Subcutaneous abdominal adipose tissue (tissue), 5 donors: ENCODE measurements around the gene CLDN24.
A peak's percentile ranks its signal among the peaks of the same experiment; 100 is the strongest.

ENCODE experiments used
- H3K27ac ChIP-seq: one replicate; pipeline ENCODE4 v1.7.0; 2013; ENCODE audit warnings: low read depth, mild to moderate bottlenecking, inconsistent platforms, low read length, moderate library complexity
- H3K27me3 ChIP-seq, 5 donors: one replicate each; pipeline ENCODE4 v1.7.0; 2013; ENCODE audit warnings: low read length in 5 of 5, inconsistent platforms in 1 of 5; ENCODE audit not compliant: control insufficient read depth in 5 of 5, insufficient read depth in 4 of 5
- H3K36me3 ChIP-seq, 5 donors: one replicate each; pipeline ENCODE4 v1.7.0; 2013; ENCODE audit warnings: low read length in 5 of 5; ENCODE audit not compliant: control insufficient read depth in 5 of 5, insufficient read depth in 5 of 5
- H3K4me1 ChIP-seq, 5 donors: one replicate each; pipeline ENCODE4 v1.7.0; 2013; ENCODE audit warnings: low read length in 5 of 5, mild to moderate bottlenecking in 3 of 5, moderate library complexity in 1 of 5; ENCODE audit not compliant: control insufficient read depth in 5 of 5, insufficient read depth in 5 of 5
- H3K4me3 ChIP-seq, 5 donors: one replicate each; pipeline ENCODE4 v1.7.0; 2013; ENCODE audit warnings: low read length in 5 of 5, low read depth in 1 of 5
- H3K9ac ChIP-seq, 5 donors: one replicate each; pipeline ENCODE4 v1.7.0; 2013; ENCODE audit warnings: low read length in 5 of 5, mild to moderate bottlenecking in 4 of 5, moderate library complexity in 3 of 5
- H3K9me3 ChIP-seq, 5 donors: one replicate each; pipeline ENCODE4 v1.7.0; 2013; ENCODE audit warnings: low read length in 5 of 5; ENCODE audit not compliant: control insufficient read depth in 5 of 5
- donor health status: healthy.
- donor health status: healthy.
- donor health status: healthy.
- donor health status: healthy.
- donor health status: healthy.

CLDN24 gene

DNA sequence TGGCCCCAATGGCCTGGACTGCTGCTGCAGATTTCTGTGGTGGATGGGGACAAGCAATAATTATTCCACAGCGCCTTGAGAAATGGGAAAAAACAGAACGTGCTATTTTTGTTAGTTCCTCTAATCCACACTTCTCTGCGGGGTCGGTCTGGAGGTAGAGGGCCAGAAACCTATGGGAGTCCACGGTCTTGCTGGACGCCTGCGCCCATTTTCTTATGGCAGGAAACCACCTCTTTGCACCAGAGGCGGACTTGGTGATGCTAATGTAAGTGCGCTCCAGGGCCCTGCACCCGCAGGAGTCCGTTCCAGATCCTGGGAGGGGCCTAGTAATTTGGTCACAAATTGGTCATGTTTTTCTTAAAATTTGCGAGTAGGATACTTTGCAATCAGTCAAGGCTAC lies 25.9 kb upstream of the CLDN24 start:
- Histone ChIP-seq H3K27me3 (peaks cover 0 to 3% (median 0%) of the 10 kb centered on the region in 5 donors), H3K4me1 (peaks cover 0 to 32% (median 7%) of the 10 kb centered on the region in 5 donors), H3K9me3 (no peaks in the 10 kb centered on the region), H3K27ac (no peak overlapping the region), H3K9ac (no peak overlapping the region), H3K4me3 (peak overlapping the region in 1 of 5 donors; percentile 17), H3K36me3 (no peaks in the 10 kb centered on the region)

DNA sequence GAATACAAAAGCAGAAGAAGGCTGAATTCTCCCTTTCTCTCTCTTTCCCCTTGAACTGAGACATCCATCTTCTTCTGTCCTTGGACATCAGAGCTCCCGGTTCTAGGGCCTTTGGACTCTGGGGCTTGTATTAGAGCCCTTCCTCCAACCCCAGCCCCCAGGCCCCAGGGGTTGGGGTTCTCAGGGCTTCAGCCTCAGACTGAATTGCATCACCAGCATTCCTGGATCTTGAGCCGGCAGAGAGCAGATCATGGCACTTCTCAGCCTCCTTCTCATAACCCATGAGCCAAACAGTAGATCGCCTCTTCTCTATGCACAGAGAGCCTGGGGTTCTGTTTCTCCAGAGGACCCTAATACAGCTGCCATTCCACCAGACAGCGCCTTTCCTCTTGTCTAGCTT lies 25.3 kb upstream of the CLDN24 start:
- Histone ChIP-seq H3K27me3 (peaks cover 0 to 3% (median 0%) of the 10 kb centered on the region in 5 donors), H3K4me1 (peaks cover 0 to 37% (median 11%) of the 10 kb centered on the region in 5 donors), H3K36me3 (no peaks in the 10 kb centered on the region), H3K4me3 (no peak overlapping the region), H3K27ac (no peak overlapping the region), H3K9ac (no peak overlapping the region), H3K9me3 (no peaks in the 10 kb centered on the region)

DNA sequence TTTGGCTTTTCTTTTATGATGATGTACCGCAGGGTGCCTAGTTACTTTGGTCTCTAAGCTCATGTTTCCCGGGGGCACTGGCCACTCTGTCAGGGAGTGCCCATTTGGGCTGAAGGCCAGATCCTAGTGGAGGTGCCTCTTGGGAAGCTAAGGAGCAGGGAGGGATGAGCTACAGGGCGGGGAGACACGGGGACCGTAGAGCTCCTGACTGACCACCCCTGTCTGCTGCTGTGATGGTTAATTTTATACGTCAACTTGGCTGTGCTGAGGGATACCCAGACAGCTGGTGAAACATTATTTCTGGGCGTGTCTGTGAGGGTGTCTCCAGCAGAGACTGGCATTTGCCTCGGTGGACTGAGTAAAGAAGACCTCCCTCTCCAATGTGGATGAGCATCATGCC lies 24.9 kb upstream of the CLDN24 start:
- H3K27ac ChIP-seq = no peak overlapping the region
- H3K4me1 ChIP-seq = peaks cover 0 to 39% (median 11%) of the 10 kb centered on the region in 5 donors
- no peak overlapping the region for H3K9ac ChIP-seq
- no peaks in the 10 kb centered on the region for H3K36me3 ChIP-seq
- no peaks in the 10 kb centered on the region for H3K9me3 ChIP-seq
- H3K4me3 ChIP-seq = no peak overlapping the region
- peaks cover 0 to 3% (median 0%) of the 10 kb centered on the region in 5 donors for H3K27me3 ChIP-seq

DNA sequence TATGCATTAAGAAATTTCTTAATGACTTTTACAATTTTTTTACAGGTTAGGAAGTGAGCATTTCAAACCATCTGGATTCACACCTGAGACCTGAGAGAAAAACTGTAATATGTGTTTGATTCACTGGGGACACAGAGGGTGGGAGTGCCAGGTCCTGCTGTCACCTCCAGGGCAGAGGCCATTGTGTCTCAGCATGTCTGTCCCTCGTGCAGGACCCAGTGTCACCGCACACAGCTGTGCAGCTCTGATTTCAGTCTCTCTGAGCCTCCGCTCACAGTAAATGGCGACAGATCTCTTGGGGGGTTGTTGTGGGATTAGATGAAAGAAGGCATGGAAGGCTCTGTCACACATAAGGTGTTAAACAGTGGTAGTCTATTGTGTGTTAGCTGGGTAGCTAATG lies 23.0 kb upstream of the CLDN24 start:
- no peak overlapping the region for H3K4me3 ChIP-seq
- no peak overlapping the region for H3K9ac ChIP-seq
- H3K9me3 ChIP-seq = no peaks in the 10 kb centered on the region
- no peak overlapping the region for H3K27ac ChIP-seq
- no peaks in the 10 kb centered on the region for H3K36me3 ChIP-seq
- H3K4me1 ChIP-seq = peaks cover 0 to 32% (median 11%) of the 10 kb centered on the region in 5 donors
- H3K27me3 ChIP-seq = peaks cover 0 to 3% (median 0%) of the 10 kb centered on the region in 5 donors

DNA sequence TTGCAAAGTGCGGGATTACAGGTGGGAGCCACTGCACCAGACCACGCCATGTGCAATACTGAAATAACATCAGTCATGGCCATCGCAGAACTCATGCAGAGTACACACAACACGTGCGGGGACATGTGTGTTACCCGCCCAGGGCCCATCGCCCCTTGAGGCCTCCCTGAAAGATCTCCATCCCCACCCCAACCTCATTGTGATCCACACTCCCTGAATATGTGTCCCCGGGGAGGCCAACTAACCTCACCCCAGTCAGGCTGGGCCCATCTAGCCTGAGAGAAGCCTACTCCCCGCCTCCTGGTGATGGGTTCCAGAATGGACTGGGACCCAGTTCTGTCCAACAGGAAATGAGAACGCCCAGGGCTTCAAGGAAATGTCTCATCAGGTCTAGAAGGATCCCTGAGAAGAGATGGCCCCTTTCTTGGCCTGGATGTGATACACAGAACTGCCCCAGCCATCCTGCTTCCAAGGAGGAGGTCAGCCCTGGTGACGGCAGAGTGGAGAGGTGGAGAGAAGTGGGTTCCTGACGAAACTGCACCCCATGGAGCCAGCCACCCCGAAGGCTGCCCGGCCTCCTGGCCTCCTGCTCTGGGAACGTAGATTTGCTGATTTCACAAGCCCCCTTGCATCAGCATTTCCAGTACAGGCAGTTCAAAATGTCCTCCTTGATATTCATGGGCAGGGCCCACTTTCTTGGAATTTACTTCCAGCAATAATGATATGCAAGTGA lies 22.5 kb upstream of the CLDN24 start:
- peaks cover 0 to 3% (median 0%) of the 10 kb centered on the region in 5 donors for H3K27me3 ChIP-seq
- peaks cover 0 to 31% (median 11%) of the 10 kb centered on the region in 5 donors for H3K4me1 ChIP-seq

DNA sequence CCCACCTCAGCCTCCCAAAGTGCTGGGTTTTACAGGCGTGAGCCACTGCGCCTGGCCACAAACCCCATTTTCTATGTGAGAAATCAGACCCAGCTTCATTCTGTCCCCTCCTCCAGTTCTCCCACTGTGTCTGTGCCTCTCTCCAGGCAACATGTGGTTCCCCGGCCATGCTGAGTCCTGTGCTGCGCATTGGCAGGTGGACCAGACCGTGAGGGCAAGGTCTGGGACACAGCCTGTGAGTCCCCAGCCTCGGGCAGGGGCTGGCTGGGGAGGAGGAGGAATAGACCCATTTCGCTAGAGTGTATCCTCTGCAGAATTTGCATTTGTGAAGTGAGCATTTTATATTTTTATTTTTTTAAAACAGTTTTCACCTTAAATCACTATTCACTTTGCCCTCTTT lies 21.5 kb upstream of the CLDN24 start:
- peaks cover 0 to 28% (median 11%) of the 10 kb centered on the region in 5 donors for H3K4me1 ChIP-seq

More for the DNA sequence above, 22.5 kb upstream of the CLDN24 start:
- Histone ChIP-seq H3K27ac (no peak overlapping the region), H3K36me3 (no peaks in the 10 kb centered on the region), H3K4me3 (no peak overlapping the region), H3K9ac (no peak overlapping the region), H3K9me3 (no peaks in the 10 kb centered on the region)

DNA sequence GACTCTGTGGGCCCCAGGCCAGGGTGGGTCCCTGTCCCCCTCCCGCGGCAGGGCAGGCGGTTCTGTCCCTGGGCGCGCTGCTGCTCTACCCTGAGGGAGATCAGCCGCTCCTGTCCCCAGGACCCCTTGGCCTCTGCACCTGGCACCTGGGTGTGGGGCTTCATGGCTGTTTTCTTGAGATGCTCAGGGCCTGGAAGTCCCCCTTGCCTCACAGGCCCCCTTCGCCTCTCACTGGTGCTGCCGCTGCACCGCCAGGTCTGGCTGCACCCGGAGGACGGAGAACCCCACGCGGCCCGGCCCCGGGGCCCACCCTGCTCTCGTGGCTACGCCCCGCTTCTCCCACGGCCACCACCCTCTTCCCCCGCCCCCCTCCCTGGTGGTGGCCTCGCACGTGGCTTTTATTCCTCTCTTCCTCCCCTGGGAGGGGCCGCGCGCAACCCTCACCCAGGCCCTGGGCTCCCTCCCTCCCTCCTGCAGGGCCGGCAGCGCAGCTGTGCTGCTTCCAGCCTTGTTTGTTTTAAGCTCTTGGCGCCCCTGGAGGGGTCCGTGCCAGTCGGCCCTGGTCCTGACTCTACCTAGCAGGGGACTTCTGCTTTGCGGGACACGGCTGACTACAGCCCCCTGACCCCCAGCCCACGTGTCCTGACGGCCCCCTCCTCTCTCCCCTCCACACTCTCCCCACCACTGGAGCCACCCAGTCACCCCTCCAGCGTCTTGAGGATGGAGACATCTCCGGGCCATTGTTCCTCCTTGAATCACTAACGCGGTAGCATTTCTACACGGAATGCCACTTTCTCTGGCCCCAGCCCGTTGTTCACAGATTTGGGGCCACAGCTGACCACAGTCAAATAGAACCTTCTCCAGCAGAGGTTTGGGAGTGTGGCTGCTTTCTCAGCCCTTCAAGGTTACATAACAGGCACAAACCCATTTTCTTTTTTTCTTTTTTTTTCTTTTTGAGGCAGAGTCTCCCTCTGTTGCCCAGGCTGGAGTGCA lies 20.6 kb upstream of the CLDN24 start:
- peak overlapping the region in 1 of 5 donors; percentile 17 for H3K9ac ChIP-seq
- no peaks in the 10 kb centered on the region for H3K9me3 ChIP-seq
- no peak overlapping the region for H3K27ac ChIP-seq
- peak overlapping the region in 1 of 5 donors; percentile 40 for H3K4me3 ChIP-seq
- peaks cover 0 to 3% (median 0%) of the 10 kb centered on the region in 5 donors for H3K27me3 ChIP-seq
- peaks cover 0 to 19% (median 10%) of the 10 kb centered on the region in 5 donors for H3K4me1 ChIP-seq
- no peaks in the 10 kb centered on the region for H3K36me3 ChIP-seq

More for the DNA sequence above, 21.5 kb upstream of the CLDN24 start:
- Histone ChIP-seq H3K27me3 (peaks cover 0 to 3% (median 0%) of the 10 kb centered on the region in 5 donors), H3K36me3 (no peaks in the 10 kb centered on the region), H3K4me3 (no peak overlapping the region), H3K27ac (no peak overlapping the region), H3K9ac (no peak overlapping the region), H3K9me3 (no peaks in the 10 kb centered on the region)

DNA sequence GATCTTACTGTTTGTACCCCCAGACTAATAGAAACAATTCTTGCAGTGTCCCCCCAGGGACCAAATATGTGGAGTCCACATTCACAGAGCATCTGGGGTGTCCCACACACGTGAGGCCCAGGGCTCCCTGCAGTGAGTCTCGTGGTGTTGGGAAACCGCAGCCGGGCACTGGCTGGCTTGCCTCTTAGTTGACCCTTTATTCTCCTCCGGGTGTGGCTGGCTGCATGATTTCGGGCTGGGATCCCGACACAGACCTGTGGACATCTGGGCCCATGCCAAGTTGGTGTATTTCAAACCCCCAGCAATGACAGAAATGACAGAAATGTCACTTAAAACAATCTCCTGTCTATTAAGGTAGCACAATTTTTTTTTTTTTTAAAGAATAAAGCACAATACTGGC lies 15.6 kb upstream of the CLDN24 start:
- Histone ChIP-seq H3K9me3 (no peaks in the 10 kb centered on the region), H3K36me3 (no peaks in the 10 kb centered on the region), H3K4me3 (no peak overlapping the region), H3K27me3 (no peaks in the 10 kb centered on the region), H3K4me1 (peaks cover 0 to 9% (median 7%) of the 10 kb centered on the region in 5 donors), H3K27ac (no peak overlapping the region), H3K9ac (no peak overlapping the region)

DNA sequence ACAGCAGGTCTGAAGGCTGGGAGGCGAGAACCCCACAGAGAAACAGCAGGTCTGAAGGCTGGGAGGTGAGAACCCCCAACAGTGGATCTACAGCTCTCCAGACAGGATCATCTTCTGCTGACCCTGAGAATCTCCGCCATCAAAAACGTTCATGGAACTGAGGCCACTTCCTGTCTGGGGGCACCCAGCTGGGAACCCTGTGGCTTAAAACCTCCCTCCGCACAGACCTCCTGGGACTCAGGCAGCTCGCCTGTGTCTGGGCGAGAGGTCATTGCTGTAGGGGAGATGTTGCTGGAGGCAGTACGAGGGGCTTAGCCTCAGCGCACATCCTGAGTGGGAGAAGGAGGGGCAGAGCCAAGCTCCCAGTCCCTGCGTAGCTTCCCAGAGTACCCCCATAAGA lies 15.1 kb upstream of the CLDN24 start:
- Histone ChIP-seq H3K9me3 (no peaks in the 10 kb centered on the region), H3K27me3 (no peaks in the 10 kb centered on the region), H3K4me1 (peaks cover 0 to 6% (median 3%) of the 10 kb centered on the region in 5 donors), H3K9ac (no peak overlapping the region), H3K27ac (no peak overlapping the region), H3K4me3 (no peak overlapping the region), H3K36me3 (no peaks in the 10 kb centered on the region)
